Left lung (tissue), 10 donors: Measurements from ENCODE around the gene LOXHD1. TPM values are rescaled to one million over a fixed set of nuclear protein-coding genes. Genes with fewer than 3 reads are reported as not detected.

Source experiments
- ATAC-seq: fragments of 200-7000 bp; cut with Tn5 transposase; one replicate; pipeline ENCODE4 v1.9.1; 2020; ENCODE audit warnings: moderate library complexity
- DNase-seq, 4 donors: peaks; one replicate each; pipeline ENCODE4 v3.0.0-alpha.2; 2013 to 2020
- H3K27ac ChIP-seq, 2 donors: fragments of 200-600 bp; sonication (generic) in 1 of 2; one replicate each; pipeline versions ENCODE4 v1.5.0 to v1.8.0; 2020 to 2021
- H3K27me3 ChIP-seq, 2 donors: fragments of 200-600 bp; sonication (generic) in 1 of 2; one replicate each; pipeline versions ENCODE4 v1.5.0 to v1.8.0; 2020 to 2021
- H3K36me3 ChIP-seq, 2 donors: fragments of 200-600 bp; sonication (generic) in 1 of 2; one replicate each; pipeline versions ENCODE4 v1.5.0 to v1.8.0; 2020 to 2021
- H3K4me1 ChIP-seq, 2 donors: fragments of 200-600 bp; one replicate each; pipeline ENCODE4 v1.8.0; 2021
- H3K4me3 ChIP-seq, 2 donors: fragments of 200-600 bp; sonication (generic) in 1 of 2; one replicate each; pipeline versions ENCODE4 v1.5.0 to v1.8.0; 2020 to 2021; ENCODE audit warnings: mild to moderate bottlenecking in 1 of 2
- H3K9me3 ChIP-seq, 2 donors: fragments of 200-600 bp; sonication (generic) in 1 of 2; one replicate each; pipeline versions ENCODE4 v1.5.0 to v1.8.0; 2020 to 2021
- intact Hi-C, 2 donors: fragments of 100-400 bp; cut with DNase I; formaldehyde crosslinking; loops; one replicate each; pipeline versions ENCODE4 v1.11.2 to v1.14.2; 2022
- polyA plus RNA-seq, 6 donors: library from polyadenylated mRNA; unstranded; fragments of 120-200 nt; gene quantifications; one replicate each; pipeline ENCODE4 v1.2.1, GENCODE V29; 2013; ENCODE audit not compliant: insufficient read length in 6 of 6
- total RNA-seq, 2 donors: library from RNA; stranded (reverse); fragmentation: NEBNext Ultra II Directional; extraction: Animal tissue kit (Norgen Biotek cat#: 25700); gene quantifications; one replicate each; pipeline ENCODE4 v1.2.1, GENCODE V29; 2021
- TF ChIP-seq, protein P1 (sequence below), 2 donors: fragments of 200-600 bp; sonication (generic) in 1 of 2; IDR thresholded peaks; one replicate each; pipeline versions ENCODE4 v1.5.0 to v1.8.0; 2021; ENCODE audit warnings: antibody characterized with exemption in 2 of 2
- donor health status: DM: no; HTN: yes; CAD: no.
- donor health status: DM: no; HTN: no; CAD: no.

LOXHD1 gene
- total and polyA plus RNA-seq, 8 donors: 0.52 to 2.0 (median 1.2) TPM

DNA sequence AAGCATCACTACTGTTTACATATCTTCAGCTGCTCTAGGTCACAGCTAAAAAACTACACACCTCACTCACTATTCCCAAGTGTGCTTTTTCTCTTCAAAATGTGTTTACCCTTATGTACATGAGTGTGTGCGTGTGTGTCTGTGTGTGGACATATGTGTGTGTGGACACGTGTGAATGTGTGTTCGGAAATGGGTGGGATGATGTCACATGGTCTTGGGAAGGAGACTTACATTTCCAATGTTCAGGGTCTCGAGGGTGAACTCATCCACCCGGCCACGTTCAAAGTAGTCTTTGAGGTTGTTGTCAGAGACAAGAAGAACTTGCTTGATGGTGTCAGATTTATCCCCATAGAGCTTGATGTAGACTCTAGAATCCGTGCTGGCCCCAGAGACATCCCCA, 87.8 kb downstream of the LOXHD1 start:
- TF ChIP-seq, protein P1, sequence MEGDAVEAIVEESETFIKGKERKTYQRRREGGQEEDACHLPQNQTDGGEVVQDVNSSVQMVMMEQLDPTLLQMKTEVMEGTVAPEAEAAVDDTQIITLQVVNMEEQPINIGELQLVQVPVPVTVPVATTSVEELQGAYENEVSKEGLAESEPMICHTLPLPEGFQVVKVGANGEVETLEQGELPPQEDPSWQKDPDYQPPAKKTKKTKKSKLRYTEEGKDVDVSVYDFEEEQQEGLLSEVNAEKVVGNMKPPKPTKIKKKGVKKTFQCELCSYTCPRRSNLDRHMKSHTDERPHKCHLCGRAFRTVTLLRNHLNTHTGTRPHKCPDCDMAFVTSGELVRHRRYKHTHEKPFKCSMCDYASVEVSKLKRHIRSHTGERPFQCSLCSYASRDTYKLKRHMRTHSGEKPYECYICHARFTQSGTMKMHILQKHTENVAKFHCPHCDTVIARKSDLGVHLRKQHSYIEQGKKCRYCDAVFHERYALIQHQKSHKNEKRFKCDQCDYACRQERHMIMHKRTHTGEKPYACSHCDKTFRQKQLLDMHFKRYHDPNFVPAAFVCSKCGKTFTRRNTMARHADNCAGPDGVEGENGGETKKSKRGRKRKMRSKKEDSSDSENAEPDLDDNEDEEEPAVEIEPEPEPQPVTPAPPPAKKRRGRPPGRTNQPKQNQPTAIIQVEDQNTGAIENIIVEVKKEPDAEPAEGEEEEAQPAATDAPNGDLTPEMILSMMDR (IDR thresholded peaks at IDR 0.05): no peak
- H3K27ac ChIP-seq: no peak overlapping the region
- no peaks in the 10 kb centered on the region for H3K4me1 ChIP-seq
- DNase-seq (no peak), ATAC-seq (no peak)
- no peaks in the 10 kb centered on the region for H3K27me3 ChIP-seq
- H3K36me3 ChIP-seq: peaks cover 0 to 12% of the 10 kb centered on the region in 2 donors
- no peaks in the 10 kb centered on the region for H3K9me3 ChIP-seq
- H3K4me3 ChIP-seq: no peak overlapping the region
- intact Hi-C loops: no loop called here

DNA sequence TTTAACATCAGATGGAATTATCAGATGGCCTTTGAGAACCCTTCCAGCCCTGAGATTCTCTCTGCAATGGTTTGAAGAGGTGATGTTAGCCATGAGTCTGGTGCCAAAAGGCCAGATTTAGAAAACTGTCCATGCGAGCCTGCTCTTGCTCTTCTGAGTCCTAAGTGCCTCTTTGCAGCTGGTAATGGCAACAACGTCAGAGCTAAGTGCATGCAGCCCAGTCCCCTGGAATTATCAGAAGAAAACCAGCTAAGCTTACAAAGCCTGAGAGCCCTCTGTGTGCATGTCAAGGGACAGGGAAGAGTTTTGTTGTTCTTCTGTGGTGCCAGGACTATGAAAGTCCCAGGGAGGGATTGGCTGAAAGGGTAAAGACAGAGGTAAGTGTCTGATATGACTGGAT, 89.8 kb downstream of the LOXHD1 start:
- TF ChIP-seq, protein P1 (IDR thresholded peaks at IDR 0.05): no peak
- Histone ChIP-seq H3K27me3 (no peaks in the 10 kb centered on the region), H3K4me1 (no peaks in the 10 kb centered on the region), H3K9me3 (no peaks in the 10 kb centered on the region), H3K4me3 (no peak overlapping the region), H3K36me3 (peaks cover 0 to 12% of the 10 kb centered on the region in 2 donors), H3K27ac (no peak overlapping the region)
- intact Hi-C loops: no loop called here
- ATAC-seq: no peak
- no peak for DNase-seq

DNA sequence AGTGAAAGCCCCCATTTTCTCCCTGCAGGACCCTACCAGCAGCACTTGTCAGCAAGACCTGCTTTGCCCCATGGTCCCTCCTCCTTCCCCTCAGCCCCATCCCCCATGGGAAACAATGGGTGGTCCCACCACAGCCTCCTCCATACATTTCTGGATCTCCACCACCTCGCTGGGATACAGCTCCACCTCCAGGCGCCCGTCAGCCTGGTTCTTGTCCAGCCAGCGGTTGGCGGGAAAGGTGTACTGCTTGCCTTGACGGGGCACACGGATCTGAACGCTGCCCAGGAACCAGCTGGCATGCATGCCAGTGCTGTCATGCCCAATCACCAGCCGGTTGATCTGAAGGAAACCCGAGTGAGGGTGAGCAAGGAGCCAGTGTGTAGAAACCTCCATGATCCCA, 90.9 kb downstream of the LOXHD1 start:
- Histone ChIP-seq H3K4me1 (no peaks in the 10 kb centered on the region), H3K27me3 (no peaks in the 10 kb centered on the region), H3K4me3 (no peak overlapping the region), H3K9me3 (no peaks in the 10 kb centered on the region), H3K27ac (no peak overlapping the region), H3K36me3 (peaks cover 0 to 12% of the 10 kb centered on the region in 2 donors)
- intact Hi-C loops: no loop called here
- TF ChIP-seq, protein P1 (IDR thresholded peaks at IDR 0.05): no peak
- DNase-seq: no peak
- ATAC-seq: no peak

DNA sequence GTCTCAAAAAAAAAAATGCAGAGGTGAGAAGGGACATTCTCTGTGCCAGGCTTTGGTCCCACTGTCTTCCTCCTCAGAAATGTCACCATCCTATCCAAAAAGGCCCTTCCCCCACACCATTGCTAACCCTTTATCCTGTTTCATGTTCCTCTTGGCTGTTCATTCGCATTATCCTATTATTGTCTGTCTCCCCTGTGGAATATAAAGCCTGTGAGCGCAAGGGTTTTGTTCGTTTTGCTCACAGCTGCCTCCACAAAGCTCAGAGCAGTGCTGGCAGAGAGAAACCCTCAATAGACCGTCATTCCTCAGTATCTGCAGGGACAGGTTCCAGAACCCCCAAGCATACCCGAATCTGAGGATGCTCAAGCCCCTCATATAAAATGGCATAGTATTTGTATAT, 91.8 kb downstream of the LOXHD1 start:
- TF ChIP-seq, protein P1 (IDR thresholded peaks at IDR 0.05): no peak
- DNase-seq (no peak), ATAC-seq (no peak)
- Histone ChIP-seq H3K9me3 (no peaks in the 10 kb centered on the region), H3K27ac (no peak overlapping the region), H3K27me3 (no peaks in the 10 kb centered on the region), H3K4me1 (no peaks in the 10 kb centered on the region), H3K36me3 (peaks cover 0 to 12% of the 10 kb centered on the region in 2 donors), H3K4me3 (no peak overlapping the region)
- intact Hi-C loops: no loop called here

- no peak overlapping the region for H3K4me3 ChIP-seq
Measured at GRCh38 chr18:46563317-46563716, 93.7 kb downstream of the LOXHD1 start.

More at GRCh38 chr18:46563317-46563716, 93.7 kb downstream of the LOXHD1 start:
- Histone ChIP-seq H3K4me1 (no peaks in the 10 kb centered on the region), H3K27ac (no peak overlapping the region), H3K27me3 (no peaks in the 10 kb centered on the region), H3K36me3 (no peaks in the 10 kb centered on the region), H3K9me3 (no peaks in the 10 kb centered on the region)
- DNase-seq: no peak
- TF ChIP-seq, protein P1 (IDR thresholded peaks at IDR 0.05): no peak
- intact Hi-C loops: no loop called here
- ATAC-seq: no peak
